ENCODE results near the gene FSD1. TPM values are rescaled to one million over a fixed set of nuclear protein-coding genes. Genes with fewer than 3 reads are reported as not detected.
A peak's percentile ranks its signal among the peaks of the same experiment; 100 is the strongest.

The FSD1 gene
- total RNA-seq, 4 donors from 2014 or later, result 0.67 TPM; not detected in 3

- Histone ChIP-seq H3K9me3 (no peaks in the 10 kb centered on the region), H3K27me3 (peaks cover 53% of the 10 kb centered on the region), H3K4me3 (no peak overlapping the region), H3K36me3 (no peaks in the 10 kb centered on the region), H3K27ac (no peak overlapping the region), H3K4me1 (peaks cover 0 to 9% (median 4%) of the 10 kb centered on the region in 3 donors)
- TF ChIP-seq, protein P1, sequence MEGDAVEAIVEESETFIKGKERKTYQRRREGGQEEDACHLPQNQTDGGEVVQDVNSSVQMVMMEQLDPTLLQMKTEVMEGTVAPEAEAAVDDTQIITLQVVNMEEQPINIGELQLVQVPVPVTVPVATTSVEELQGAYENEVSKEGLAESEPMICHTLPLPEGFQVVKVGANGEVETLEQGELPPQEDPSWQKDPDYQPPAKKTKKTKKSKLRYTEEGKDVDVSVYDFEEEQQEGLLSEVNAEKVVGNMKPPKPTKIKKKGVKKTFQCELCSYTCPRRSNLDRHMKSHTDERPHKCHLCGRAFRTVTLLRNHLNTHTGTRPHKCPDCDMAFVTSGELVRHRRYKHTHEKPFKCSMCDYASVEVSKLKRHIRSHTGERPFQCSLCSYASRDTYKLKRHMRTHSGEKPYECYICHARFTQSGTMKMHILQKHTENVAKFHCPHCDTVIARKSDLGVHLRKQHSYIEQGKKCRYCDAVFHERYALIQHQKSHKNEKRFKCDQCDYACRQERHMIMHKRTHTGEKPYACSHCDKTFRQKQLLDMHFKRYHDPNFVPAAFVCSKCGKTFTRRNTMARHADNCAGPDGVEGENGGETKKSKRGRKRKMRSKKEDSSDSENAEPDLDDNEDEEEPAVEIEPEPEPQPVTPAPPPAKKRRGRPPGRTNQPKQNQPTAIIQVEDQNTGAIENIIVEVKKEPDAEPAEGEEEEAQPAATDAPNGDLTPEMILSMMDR (IDR thresholded peaks at IDR 0.05), result no peak
- no peak for TF ChIP-seq POLR2A (IDR thresholded peaks at IDR 0.05)
- WGBS, 2 donors (ENCODE audit: low coverage in 1 of 2), result 85 to 100% methylated on average over 1 to 3 of the region's 3 CpGs
- ATAC-seq, result no peak
Measured at GRCh38 chr19:4300589-4300988, 3.8 kb upstream of the FSD1 start.

DNA sequence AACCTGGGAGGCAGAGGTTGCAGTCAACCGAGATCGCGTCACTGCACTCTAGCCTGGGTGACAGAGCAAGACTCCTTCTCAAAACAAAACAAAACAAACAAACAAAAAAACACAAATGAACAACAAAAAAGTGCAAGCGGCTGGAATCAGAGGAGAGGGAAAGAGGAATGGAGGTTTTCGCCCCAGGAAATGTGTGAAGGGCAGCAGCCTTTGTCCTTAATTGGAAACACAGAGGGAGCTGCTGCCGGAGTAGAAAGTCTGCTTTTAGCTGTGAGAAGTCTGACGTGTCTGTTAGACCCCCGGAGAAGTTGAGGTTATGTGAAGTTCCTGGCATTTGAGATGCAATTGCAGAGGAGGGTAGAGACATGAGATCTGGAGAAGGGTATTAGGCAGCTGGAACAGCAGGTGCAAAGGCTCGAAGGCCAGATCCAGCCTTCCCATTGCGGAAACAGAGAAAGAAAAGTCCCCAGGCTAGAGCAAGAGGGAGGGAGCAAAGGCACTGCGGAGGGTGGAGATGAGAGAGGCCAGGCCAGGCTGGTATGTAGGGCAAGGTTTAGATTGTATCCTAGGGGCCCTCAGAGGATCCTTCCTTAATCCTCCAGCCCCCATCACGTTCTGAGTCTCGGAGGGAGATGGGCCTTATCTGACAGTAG is 2.7 kb upstream of the FSD1 start:
- H3K4me3 ChIP-seq, result no peak overlapping the region
- WGBS, 2 donors (ENCODE audit: low coverage in 1 of 2), result 47 to 56% methylated on average over 3 to 13 of the region's 13 CpGs
- no peak for ATAC-seq
- H3K27me3 ChIP-seq, result peaks cover 48% of the 10 kb centered on the region
- TF ChIP-seq, protein P1 (IDR thresholded peaks at IDR 0.05), result no peak
- no peak for TF ChIP-seq EP300 (IDR thresholded peaks at IDR 0.05)
- TF ChIP-seq POLR2AphosphoS5 (IDR thresholded peaks at IDR 0.05), result no peak
- no peak for TF ChIP-seq POLR2A (IDR thresholded peaks at IDR 0.05)
- peaks cover 0 to 9% (median 4%) of the 10 kb centered on the region in 3 donors for H3K4me1 ChIP-seq
- H3K9me3 ChIP-seq, result no peaks in the 10 kb centered on the region
- H3K36me3 ChIP-seq, result no peaks in the 10 kb centered on the region
- H3K27ac ChIP-seq, result no peak overlapping the region

- H3K27ac ChIP-seq, result no peak within 1 kb of the TSS
- H3K27me3 ChIP-seq, result peaks cover 44% of the 10 kb centered on the region
- H3K9me3 ChIP-seq, result no peaks in the 10 kb centered on the region
- WGBS, 2 donors (ENCODE audit: low coverage in 1 of 2), result 29 to 40% methylated on average over 1 to 2 of the region's 8 CpGs
- no peak for ATAC-seq
- peaks cover 0 to 9% (median 4%) of the 10 kb centered on the region in 3 donors for H3K4me1 ChIP-seq
- TF ChIP-seq, protein P1 (IDR thresholded peaks at IDR 0.05), result no peak
- TF ChIP-seq EP300 (IDR thresholded peaks at IDR 0.05) (no peak), POLR2A (IDR thresholded peaks at IDR 0.05) (no peak), POLR2AphosphoS5 (IDR thresholded peaks at IDR 0.05) (no peak)
- H3K36me3 ChIP-seq, result no peaks in the 10 kb centered on the region
- H3K4me3 ChIP-seq, result no peak within 1 kb of the TSS
Measured at GRCh38 chr19:4302243-4302640, 2.2 kb upstream of the FSD1 start, which contains the start of gene TMIGD2. Gene TMIGD2 (minus strand): TSS chr19:4302389. CDS start chr19:4302385, 4 bp downstream.

GRCh38 chr19:4303819-4304537 is 420 bp upstream of the FSD1 start:
- Histone ChIP-seq H3K27ac (no peak overlapping the region), H3K4me3 (peak overlapping the region in 1 of 2 donors; percentile 38), H3K9me3 (no peaks in the 10 kb centered on the region), H3K4me1 (peaks cover 0 to 9% (median 4%) of the 10 kb centered on the region in 3 donors), H3K27me3 (peaks cover 42% of the 10 kb centered on the region), H3K36me3 (no peaks in the 10 kb centered on the region)
- ATAC-seq, result no peak
- no peak for TF ChIP-seq POLR2AphosphoS5 (IDR thresholded peaks at IDR 0.05)
- no peak for TF ChIP-seq POLR2A (IDR thresholded peaks at IDR 0.05)
- TF ChIP-seq, protein P1 (IDR thresholded peaks at IDR 0.05), result no peak
- TF ChIP-seq EP300 (IDR thresholded peaks at IDR 0.05), result no peak
- WGBS, 2 donors (ENCODE audit: low coverage in 1 of 2), result 29 to 43% methylated on average over 5 to 15 of the region's 18 CpGs

GRCh38 chr19:4305257-4305612 is 837 bp downstream of the FSD1 start:
- TF ChIP-seq POLR2A (IDR thresholded peaks at IDR 0.05) (no peak), EP300 (IDR thresholded peaks at IDR 0.05) (no peak), POLR2AphosphoS5 (IDR thresholded peaks at IDR 0.05) (no peak)
- TF ChIP-seq, protein P1 (IDR thresholded peaks at IDR 0.05), result no peak
- H3K27ac ChIP-seq, result no peak overlapping the region
- H3K4me3 ChIP-seq, result no peak overlapping the region
- WGBS, 2 donors (ENCODE audit: low coverage in 1 of 2), result 40 to 80% methylated on average over 1 to 3 of the region's 7 CpGs
- peaks cover 0 to 9% (median 4%) of the 10 kb centered on the region in 3 donors for H3K4me1 ChIP-seq
- no peaks in the 10 kb centered on the region for H3K36me3 ChIP-seq
- ATAC-seq, result no peak
- peaks cover 42% of the 10 kb centered on the region for H3K27me3 ChIP-seq
- no peaks in the 10 kb centered on the region for H3K9me3 ChIP-seq
